Activated CD8-positive, alpha-beta T cell treated with anti-CD3 and anti-CD28 coated beads for 36 hours (primary cell): ENCODE results near the gene ASB9. TPM values are rescaled to one million over a fixed set of nuclear protein-coding genes. Genes with fewer than 3 reads are reported as not detected.
"Not testable (repeated sequence)": the region's sequence is repeated elsewhere in the genome, so short reads cannot be mapped to it uniquely, and the experiment has no call there.

ENCODE experiments used
- ATAC-seq: fragments of 200-7000 bp; cut with Tn5 transposase; one replicate; pipeline ENCODE4 v1.10.0; 2021; ENCODE audit warnings: mild to moderate bottlenecking, moderate library complexity
- CTCF ChIA-PET: fragments of 350-600 bp; sonication (Branson Sonifier 250); formaldehyde crosslinking; loops from one replicate; lab custom pipeline; 2021; ENCODE audit warnings: antibody characterized with exemption; lab: Charles Lee
- POLR2A ChIA-PET: fragments of 350-600 bp; sonication (Branson Sonifier 250); formaldehyde crosslinking; loops from one replicate; lab custom pipeline; 2021; ENCODE audit warnings: antibody characterized with exemption; lab: Charles Lee
- DNase-seq: peaks from one replicate; pipeline ENCODE4 v3.0.0-alpha.2; 2020
- H3K27ac Mint-ChIP-seq: one replicate; pipeline ENCODE4 v1.8.0; 2021; ENCODE audit warnings: mild to moderate bottlenecking, mixed read lengths
- H3K27me3 Mint-ChIP-seq: one replicate; pipeline ENCODE4 v1.8.0; 2021; ENCODE audit warnings: mixed read lengths
- H3K36me3 Mint-ChIP-seq: one replicate; pipeline ENCODE4 v1.8.0; 2021; ENCODE audit warnings: low read depth, mixed read lengths
- H3K4me1 Mint-ChIP-seq: one replicate; pipeline ENCODE4 v1.8.0; 2021; ENCODE audit warnings: low read depth, mixed read lengths
- H3K4me3 Mint-ChIP-seq: one replicate; pipeline ENCODE4 v1.8.0; 2021; ENCODE audit warnings: mild to moderate bottlenecking, moderate library complexity, mixed read lengths
- H3K9me3 Mint-ChIP-seq: one replicate; pipeline ENCODE4 v1.8.0; 2021; ENCODE audit warnings: mixed read lengths
- intact Hi-C: fragments of 100-400 bp; cut with micrococcal nuclease; formaldehyde crosslinking; loops from one replicate; pipeline ENCODE4 v1.10.0; 2022
- total RNA-seq, 2 experiments: library from RNA; stranded (reverse); gene quantifications; one replicate each; pipeline ENCODE4 v1.2.3, GENCODE V29; 2021
- TF ChIP-seq, protein P1 (sequence below): fragments of 200-600 bp; IDR thresholded peaks from one replicate; pipeline ENCODE4 v1.8.0; 2022; ENCODE audit warnings: antibody characterized with exemption, mild to moderate bottlenecking

ASB9 gene
- total RNA-seq, 2 experiments from 2014 or later = 0.52 TPM; not detected in 1

DNA sequence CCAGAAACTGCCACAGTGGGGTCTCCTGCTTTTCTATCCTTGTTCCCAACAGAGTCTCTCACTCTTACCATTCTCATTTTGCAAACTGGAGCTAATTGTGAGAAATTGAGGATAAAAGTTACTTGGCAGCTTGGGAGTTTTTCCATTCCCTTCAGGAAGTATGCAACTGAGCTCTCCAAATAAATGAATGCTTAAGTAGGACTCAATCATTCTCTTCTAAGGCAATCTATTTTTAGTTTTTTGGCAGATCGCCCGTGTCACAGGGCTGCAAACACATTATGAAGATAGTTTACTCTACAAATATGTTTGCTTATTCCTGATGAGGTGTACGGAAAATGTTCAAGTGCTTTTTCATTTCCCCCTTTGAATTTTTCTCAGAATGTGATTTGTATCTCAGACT, 40.2 kb upstream of the ASB9 start:
- Mint-ChIP-seq H3K4me3 (no peak overlapping the region), H3K9me3 (no peaks in the 10 kb centered on the region), H3K27me3 (no peaks in the 10 kb centered on the region), H3K4me1 (no peaks in the 10 kb centered on the region), H3K27ac (no peak overlapping the region), H3K36me3 (no peaks in the 10 kb centered on the region)
- ChIA-PET CTCF (no interaction called here), POLR2A (no interaction called here)
- ATAC-seq = no peak
- TF ChIP-seq, protein P1, sequence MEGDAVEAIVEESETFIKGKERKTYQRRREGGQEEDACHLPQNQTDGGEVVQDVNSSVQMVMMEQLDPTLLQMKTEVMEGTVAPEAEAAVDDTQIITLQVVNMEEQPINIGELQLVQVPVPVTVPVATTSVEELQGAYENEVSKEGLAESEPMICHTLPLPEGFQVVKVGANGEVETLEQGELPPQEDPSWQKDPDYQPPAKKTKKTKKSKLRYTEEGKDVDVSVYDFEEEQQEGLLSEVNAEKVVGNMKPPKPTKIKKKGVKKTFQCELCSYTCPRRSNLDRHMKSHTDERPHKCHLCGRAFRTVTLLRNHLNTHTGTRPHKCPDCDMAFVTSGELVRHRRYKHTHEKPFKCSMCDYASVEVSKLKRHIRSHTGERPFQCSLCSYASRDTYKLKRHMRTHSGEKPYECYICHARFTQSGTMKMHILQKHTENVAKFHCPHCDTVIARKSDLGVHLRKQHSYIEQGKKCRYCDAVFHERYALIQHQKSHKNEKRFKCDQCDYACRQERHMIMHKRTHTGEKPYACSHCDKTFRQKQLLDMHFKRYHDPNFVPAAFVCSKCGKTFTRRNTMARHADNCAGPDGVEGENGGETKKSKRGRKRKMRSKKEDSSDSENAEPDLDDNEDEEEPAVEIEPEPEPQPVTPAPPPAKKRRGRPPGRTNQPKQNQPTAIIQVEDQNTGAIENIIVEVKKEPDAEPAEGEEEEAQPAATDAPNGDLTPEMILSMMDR = no peak
- intact Hi-C loops = no loop called here
- DNase-seq = no peak

DNA sequence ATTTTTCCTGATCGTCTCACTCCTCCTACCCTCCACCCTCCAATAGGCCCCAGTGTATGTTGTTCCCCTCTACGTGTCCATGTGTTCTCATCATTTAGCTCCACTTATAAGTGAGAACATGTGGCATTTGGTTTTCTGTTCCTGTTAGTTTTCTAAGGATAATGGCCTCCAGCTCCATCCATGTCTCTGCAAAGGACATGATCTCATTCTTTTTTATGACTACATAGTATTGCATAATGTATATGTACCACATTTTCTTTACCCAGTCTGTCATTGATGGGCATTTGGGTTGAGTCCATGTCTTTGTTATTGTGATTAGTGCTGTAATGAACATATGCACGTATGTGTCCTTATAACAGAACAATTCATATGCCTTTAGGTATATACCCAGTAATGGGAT, 36.0 kb upstream of the ASB9 start:
- H3K27me3 Mint-ChIP-seq, intact Hi-C loops, H3K27ac Mint-ChIP-seq, CTCF ChIA-PET, H3K4me1 Mint-ChIP-seq, H3K36me3 Mint-ChIP-seq, H3K4me3 Mint-ChIP-seq, ATAC-seq, POLR2A ChIA-PET, H3K9me3 Mint-ChIP-seq, DNase-seq: not testable (repeated sequence)

DNA sequence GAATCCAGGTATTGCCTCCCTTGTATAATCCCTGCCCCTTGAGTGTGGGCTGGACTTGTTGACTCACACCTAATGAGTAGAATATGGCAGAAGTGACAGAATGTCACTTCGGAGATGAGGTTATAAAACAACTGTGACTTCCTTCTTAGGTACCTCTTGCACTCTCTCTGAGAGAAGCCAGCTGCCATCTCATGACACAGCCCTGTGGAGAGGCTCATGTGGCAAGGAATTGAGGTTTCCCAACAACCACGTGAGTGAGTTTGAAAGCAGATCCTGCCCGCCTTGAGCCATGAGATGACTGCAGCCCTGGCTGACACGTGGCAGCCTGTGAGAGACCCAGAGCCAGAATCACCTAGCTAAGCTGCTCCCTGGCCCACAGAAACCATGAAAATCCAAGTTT, 32.0 kb upstream of the ASB9 start:
- H3K9me3 Mint-ChIP-seq = no peaks in the 10 kb centered on the region
- peak; percentile 36 for DNase-seq
- TF ChIP-seq, protein P1 = no peak
- no peak overlapping the region for H3K27ac Mint-ChIP-seq
- no peak overlapping the region for H3K4me3 Mint-ChIP-seq
- no peaks in the 10 kb centered on the region for H3K36me3 Mint-ChIP-seq
- ATAC-seq = peak; percentile 74
- no peaks in the 10 kb centered on the region for H3K27me3 Mint-ChIP-seq
- ChIA-PET POLR2A (no interaction called here), CTCF (no interaction called here)
- intact Hi-C loops = loop anchor here (5.0 kb wide), 1 partner anchor 165 kb away; no protein-coding TSS in a partner anchor
- H3K4me1 Mint-ChIP-seq = no peaks in the 10 kb centered on the region

DNA sequence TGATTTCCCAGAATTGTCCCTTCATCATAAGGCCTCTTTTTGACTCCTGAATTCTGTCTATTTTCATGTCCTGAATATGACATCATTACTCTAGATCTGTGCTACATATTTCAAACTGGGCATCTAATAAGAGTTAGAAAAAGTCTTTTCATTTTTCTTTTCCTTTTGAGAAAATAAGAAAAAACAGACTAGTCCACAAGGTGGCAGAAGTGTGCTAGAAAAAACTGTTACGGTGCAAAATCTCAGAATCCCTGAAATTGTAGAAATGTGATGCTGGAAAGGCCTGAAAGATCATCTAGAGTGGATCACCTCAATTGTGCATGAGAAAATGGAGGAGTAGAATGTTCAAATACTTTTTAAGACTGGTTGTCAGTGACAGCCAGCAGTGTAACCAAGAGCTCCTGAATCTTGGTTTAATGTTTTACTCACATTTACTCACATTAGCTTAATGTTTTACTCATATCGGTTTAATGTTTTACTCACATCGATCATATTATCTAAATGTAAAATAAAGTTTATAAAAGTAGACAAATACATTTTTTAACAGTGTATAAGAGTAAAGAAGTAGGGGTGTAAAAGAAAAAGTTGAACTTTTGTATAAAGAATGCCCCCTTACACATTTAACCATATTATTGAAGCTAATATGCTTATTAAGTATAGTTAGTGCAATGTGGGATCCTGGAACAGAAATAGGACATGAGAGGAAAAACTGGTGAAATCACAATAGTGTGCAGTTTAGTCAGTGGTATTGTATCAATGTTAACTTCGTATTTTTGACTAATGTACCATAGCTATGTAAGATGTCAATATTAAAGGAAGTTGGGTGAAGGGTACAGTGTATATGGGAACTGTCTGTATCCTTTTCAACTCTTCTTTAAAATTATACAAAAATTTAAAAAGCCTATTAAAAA, 30.3 kb upstream of the ASB9 start:
- no peak for DNase-seq
- H3K9me3 Mint-ChIP-seq = no peaks in the 10 kb centered on the region
- no peaks in the 10 kb centered on the region for H3K36me3 Mint-ChIP-seq
- ChIA-PET CTCF (interaction anchor here (0.6 to 1.4 kb wide), 9 partner anchors 9 to 168 kb away, joined by 3 to 7 read pairs (median 3); no protein-coding TSS in a partner anchor), POLR2A (no interaction called here)
- TF ChIP-seq, protein P1 = peak; percentile 41
- H3K4me1 Mint-ChIP-seq = no peaks in the 10 kb centered on the region
- no peak for ATAC-seq
- no peak overlapping the region for H3K27ac Mint-ChIP-seq
- intact Hi-C loops = loop anchor here (5.0 kb wide), 1 partner anchor 167 kb away; no protein-coding TSS in a partner anchor
- H3K27me3 Mint-ChIP-seq = no peaks in the 10 kb centered on the region
- no peak overlapping the region for H3K4me3 Mint-ChIP-seq

DNA sequence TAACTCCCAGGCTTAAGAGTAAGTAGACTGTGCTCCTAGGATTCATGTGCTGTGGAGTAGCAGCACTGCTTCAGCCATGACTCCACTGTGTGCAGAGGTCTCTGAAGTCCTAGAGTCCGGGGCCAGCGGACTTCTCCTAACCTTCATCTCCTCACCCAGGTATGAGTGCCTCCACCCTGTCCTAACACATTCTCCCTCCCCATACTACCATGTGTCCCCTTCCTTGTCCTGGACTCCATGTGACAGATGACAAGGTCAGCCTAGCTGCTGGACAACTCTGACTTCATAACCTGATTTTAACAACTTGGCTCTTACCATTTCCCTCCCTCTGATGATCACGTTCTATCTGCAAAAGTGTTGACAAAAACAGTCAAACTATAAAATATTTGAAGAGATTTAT, 28.9 kb upstream of the ASB9 start:
- DNase-seq = no peak
- H3K9me3 Mint-ChIP-seq = no peaks in the 10 kb centered on the region
- no peaks in the 10 kb centered on the region for H3K27me3 Mint-ChIP-seq
- H3K4me3 Mint-ChIP-seq = no peak overlapping the region
- ChIA-PET CTCF (interaction anchor here (1.3 kb wide), 1 partner anchor 169 kb away, joined by 4 read pairs; no protein-coding TSS in a partner anchor), POLR2A (no interaction called here)
- ATAC-seq = no peak
- TF ChIP-seq, protein P1 = no peak
- intact Hi-C loops = no loop called here
- H3K36me3 Mint-ChIP-seq = no peaks in the 10 kb centered on the region
- no peaks in the 10 kb centered on the region for H3K4me1 Mint-ChIP-seq
- no peak overlapping the region for H3K27ac Mint-ChIP-seq
